ENCODE results near the gene VAMP4. TPM values are rescaled to one million over a fixed set of nuclear protein-coding genes. Genes with fewer than 3 reads are reported as not detected.

VAMP4 gene
- total RNA-seq, 1 experiment from 2014 or later = 6.3 TPM

DNA sequence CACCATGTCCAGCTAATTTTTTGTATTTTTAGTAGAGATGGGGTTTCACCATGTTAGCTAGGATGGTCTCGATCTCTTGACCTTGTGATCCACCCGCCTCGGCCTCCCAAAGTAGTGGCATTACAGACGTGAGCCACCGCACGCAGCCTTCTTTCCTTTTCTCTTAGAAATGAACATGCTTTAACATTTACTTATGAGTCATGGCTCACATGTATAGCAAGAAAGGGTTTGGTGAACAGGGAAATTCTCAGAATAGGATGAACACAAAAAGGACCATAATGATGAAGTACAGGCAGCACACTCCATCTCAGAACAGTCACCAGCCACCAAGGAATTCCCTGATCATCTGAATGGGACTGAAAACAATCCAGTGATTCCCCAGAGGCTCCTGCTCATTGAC, 9.4 kb upstream of the VAMP4 start:
- Histone ChIP-seq H4K20me1 (ENCODE audit: insufficient read depth) (no peaks in the 10 kb centered on the region), H3K27me3 (ENCODE audit: insufficient read depth, low read length) (no peaks in the 10 kb centered on the region), H3K27ac (ENCODE audit: low read depth, low read length) (no peak overlapping the region), H3K4me2 (ENCODE audit: low read length) (no peak overlapping the region), H3K9me3 (ENCODE audit: control insufficient read depth in 1 of 2, insufficient read depth in 1 of 2, low read depth in 1 of 2, low read length in 2 of 2) (no peaks in the 10 kb centered on the region), H3K36me3 (ENCODE audit: control insufficient read depth in 1 of 2, insufficient read depth in 2 of 2, low read length in 2 of 2) (no peaks in the 10 kb centered on the region), H3K9me2 (ENCODE audit: insufficient read depth) (no peaks in the 10 kb centered on the region), H3K9ac (ENCODE audit: low read length) (no peak overlapping the region), H3K4me3 (replicated peaks in 1 of 2; ENCODE audit: low read depth in 1 of 2, low read length in 2 of 2) (no peak overlapping the region), H3K4me1 (ENCODE audit: control insufficient read depth in 1 of 2, insufficient read depth in 2 of 2, low read length in 2 of 2) (no peaks in the 10 kb centered on the region), H2AFZ (ENCODE audit: low read depth, low read length, poor library complexity, severe bottlenecking) (no peak overlapping the region), H3K79me2 (ENCODE audit: insufficient read depth, low read length) (no peaks in the 10 kb centered on the region)
- TF ChIP-seq ZFX (IDR thresholded peaks at IDR 0.05) (no peak), SRF (IDR thresholded peaks at IDR 0.05; ENCODE audit: low read depth) (no peak), CBX3 (IDR thresholded peaks at IDR 0.05; ENCODE audit: low read depth) (no peak), ZNF274 (IDR thresholded peaks at IDR 0.05; ENCODE audit: low read depth, low read length) (no peak), TCF7L2 (IDR thresholded peaks at IDR 0.05; ENCODE audit: borderline replicate concordance, extremely low read depth, insufficient read depth, insufficient read length) (no peak), ZBTB33 (IDR thresholded peaks at IDR 0.05; ENCODE audit: extremely low read depth, insufficient replicate concordance, low read length) (no peak), FOSL1 (IDR thresholded peaks at IDR 0.05; ENCODE audit: low read depth) (no peak)
- TF ChIP-seq, protein P1, sequence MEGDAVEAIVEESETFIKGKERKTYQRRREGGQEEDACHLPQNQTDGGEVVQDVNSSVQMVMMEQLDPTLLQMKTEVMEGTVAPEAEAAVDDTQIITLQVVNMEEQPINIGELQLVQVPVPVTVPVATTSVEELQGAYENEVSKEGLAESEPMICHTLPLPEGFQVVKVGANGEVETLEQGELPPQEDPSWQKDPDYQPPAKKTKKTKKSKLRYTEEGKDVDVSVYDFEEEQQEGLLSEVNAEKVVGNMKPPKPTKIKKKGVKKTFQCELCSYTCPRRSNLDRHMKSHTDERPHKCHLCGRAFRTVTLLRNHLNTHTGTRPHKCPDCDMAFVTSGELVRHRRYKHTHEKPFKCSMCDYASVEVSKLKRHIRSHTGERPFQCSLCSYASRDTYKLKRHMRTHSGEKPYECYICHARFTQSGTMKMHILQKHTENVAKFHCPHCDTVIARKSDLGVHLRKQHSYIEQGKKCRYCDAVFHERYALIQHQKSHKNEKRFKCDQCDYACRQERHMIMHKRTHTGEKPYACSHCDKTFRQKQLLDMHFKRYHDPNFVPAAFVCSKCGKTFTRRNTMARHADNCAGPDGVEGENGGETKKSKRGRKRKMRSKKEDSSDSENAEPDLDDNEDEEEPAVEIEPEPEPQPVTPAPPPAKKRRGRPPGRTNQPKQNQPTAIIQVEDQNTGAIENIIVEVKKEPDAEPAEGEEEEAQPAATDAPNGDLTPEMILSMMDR (IDR thresholded peaks at IDR 0.05 in 2 of 3, conservative IDR thresholded peaks at IDR 0.05 in 1 of 3; ENCODE audit: borderline replicate concordance in 1 of 3, insufficient read depth in 1 of 3, low read depth in 2 of 3, low read length in 2 of 3) = no peak
- POLR2A ChIA-PET = no interaction called here
- CTCF ChIA-PET = no interaction called here
- RAD21 ChIA-PET (ENCODE audit: low non-redundant PET in 1 of 2, low total read pairs in 2 of 2, uncharacterized antibody in 2 of 2, unreplicated experiment in 2 of 2) = no interaction called here
- no peak for DNase-seq (ENCODE audit: low read depth, low spot score)
- no TSS peak for BruUV-seq (replicated peaks)
- intact Hi-C loops (cut with micrococcal nuclease) = no loop called here
- no peak for ATAC-seq

Data from HCT116 (cell line).